OCI-LY3 (cell line): ENCODE measurements around the gene SELENOW.
A peak's percentile ranks its signal among the peaks of the same experiment; 100 is the strongest.
"Not testable (repeated sequence)": the region's sequence is repeated elsewhere in the genome, so short reads cannot be mapped to it uniquely, and the experiment has no call there.

Source experiments
- H2AFZ ChIP-seq: fragments of 200-600, 300-600 bp; shearing (Covaris generic); 2 replicates; pipeline ENCODE4 v1.6.0; 2014; ENCODE audit warnings: antibody characterized with exemption, low read depth, low read length
- H3K27ac ChIP-seq: fragments of 200-600, 300-600 bp; sonication (generic); 2 replicates; pipeline ENCODE4 v1.5.1; 2014; ENCODE audit warnings: mild to moderate bottlenecking, low read length, moderate library complexity, mixed read lengths
- H3K27me3 ChIP-seq: fragments of 200-600, 300-600 bp; sonication (generic); 2 replicates; pipeline ENCODE4 v1.6.1; 2014; ENCODE audit warnings: low read depth, low read length, mixed read lengths
- H3K36me3 ChIP-seq: fragments of 200-600, 300-600 bp; sonication (generic); replicated peaks from 2 replicates; pipeline ENCODE3; 2014; ENCODE audit warnings: low read depth, low read length, mixed read lengths
- H3K4me1 ChIP-seq: fragments of 300-600, 200-600 bp; sonication (generic); 2 replicates; pipeline ENCODE4 v1.6.1; 2014; ENCODE audit warnings: low read length, mixed read lengths
- H3K4me2 ChIP-seq: fragments of 200-600, 300-600 bp; sonication (generic); 2 replicates; pipeline ENCODE4 v1.6.1; 2014; ENCODE audit warnings: low read length, mixed read lengths
- H3K4me3 ChIP-seq: fragments of 300-600, 200-600 bp; sonication (generic); 2 replicates; pipeline ENCODE4 v1.5.1; 2014; ENCODE audit warnings: antibody characterized with exemption, mild to moderate bottlenecking, low read length, moderate library complexity
- H3K79me2 ChIP-seq: fragments of 300-600, 200-600 bp; shearing (Covaris generic); 2 replicates; pipeline ENCODE4 v1.6.1; 2014; ENCODE audit warnings: mild to moderate bottlenecking, low read length, mixed read lengths
- H3K9ac ChIP-seq: fragments of 300-600, 200-600 bp; shearing (Covaris generic); 2 replicates; pipeline ENCODE4 v1.6.0; 2014; ENCODE audit warnings: mild to moderate bottlenecking, low read length, moderate library complexity
- H3K9me3 ChIP-seq: fragments of 200-600, 300-600 bp; shearing (Covaris generic); 2 replicates; pipeline ENCODE4 v1.6.1; 2014; ENCODE audit warnings: low read length, mixed read lengths; ENCODE audit not compliant: insufficient read depth
- H4K20me1 ChIP-seq: fragments of 200-600, 300-600 bp; sonication (generic); 2 replicates; pipeline ENCODE4 v1.6.1; 2016; ENCODE audit warnings: low read length, mixed read lengths; ENCODE audit not compliant: insufficient read depth
- CTCF ChIP-seq: fragments of 200-600, 300-600 bp; sonication (generic); IDR thresholded peaks from 2 replicates; pipeline ENCODE4 v1.5.1; 2014; ENCODE audit warnings: antibody characterized with exemption, low read length, low read depth
- EZH2phosphoT487 ChIP-seq: fragments of 200-600 bp; shearing (Covaris generic); IDR thresholded peaks from 2 replicates; pipeline ENCODE4 v1.6.1; 2018; ENCODE audit warnings: antibody characterized with exemption, mixed run types, low read depth

Gene SELENOW

GRCh38 chr19:47805313-47805712 is 26.8 kb downstream of the SELENOW start:
- no peak for TF ChIP-seq CTCF
- TF ChIP-seq EZH2phosphoT487: no peak

GRCh38 chr19:47806435-47806834 is 27.9 kb downstream of the SELENOW start:
- H3K27me3 ChIP-seq: no peaks in the 10 kb centered on the region; the same call in 1 of the 2 replicates
- H3K36me3 ChIP-seq: no peaks in the 10 kb centered on the region
- H3K27ac ChIP-seq: no peak overlapping the region
- no peaks in the 10 kb centered on the region for H3K79me2 ChIP-seq
- TF ChIP-seq EZH2phosphoT487 (no peak), CTCF (no peak)
- H4K20me1 ChIP-seq: no peaks in the 10 kb centered on the region
- H2AFZ ChIP-seq: no peak overlapping the region
- H3K4me2 ChIP-seq: no peak overlapping the region
- no peaks in the 10 kb centered on the region for H3K4me1 ChIP-seq
- H3K4me3 ChIP-seq: no peak overlapping the region
- no peaks in the 10 kb centered on the region for H3K9me3 ChIP-seq
- H3K9ac ChIP-seq: no peak overlapping the region

More at GRCh38 chr19:47805313-47805712, 26.8 kb downstream of the SELENOW start:
- Histone ChIP-seq H4K20me1 (no peaks in the 10 kb centered on the region), H3K27me3 (no peaks in the 10 kb centered on the region; the same call in 1 of the 2 replicates), H3K36me3 (no peaks in the 10 kb centered on the region), H3K4me3 (no peak overlapping the region), H3K9me3 (no peaks in the 10 kb centered on the region), H3K9ac (no peak overlapping the region), H3K4me2 (no peak overlapping the region), H3K79me2 (no peaks in the 10 kb centered on the region), H2AFZ (no peak overlapping the region), H3K4me1 (no peaks in the 10 kb centered on the region), H3K27ac (no peak overlapping the region)

GRCh38 chr19:47813304-47813994 is 34.9 kb downstream of the SELENOW start:
- Histone ChIP-seq H2AFZ (no peak overlapping the region), H3K79me2 (no peaks in the 10 kb centered on the region), H3K9ac (no peak overlapping the region), H3K27ac (no peak overlapping the region), H4K20me1 (no peaks in the 10 kb centered on the region), H3K4me1 (no peaks in the 10 kb centered on the region), H3K9me3 (no peaks in the 10 kb centered on the region), H3K27me3 (no peaks in the 10 kb centered on the region; the same call in 1 of the 2 replicates), H3K36me3 (no peaks in the 10 kb centered on the region), H3K4me2 (no peak overlapping the region), H3K4me3 (no peak overlapping the region)
- no peak for TF ChIP-seq EZH2phosphoT487
- TF ChIP-seq CTCF: peak; percentile 71

- Histone ChIP-seq H3K4me2 (no peak overlapping the region), H3K36me3 (no peaks in the 10 kb centered on the region), H3K79me2 (no peaks in the 10 kb centered on the region), H4K20me1 (no peaks in the 10 kb centered on the region), H3K9ac (no peak overlapping the region), H3K9me3 (no peaks in the 10 kb centered on the region), H3K4me3 (no peak overlapping the region), H3K27ac (no peak overlapping the region), H3K4me1 (no peaks in the 10 kb centered on the region), H3K27me3 (no peaks in the 10 kb centered on the region), H2AFZ (no peak overlapping the region)
- TF ChIP-seq EZH2phosphoT487: no peak
These were observed 35.5 kb downstream of the SELENOW start for GRCh38 chr19:47813995-47814328.

GRCh38 chr19:47816270-47816669 is 37.8 kb downstream of the SELENOW start:
- H3K27ac ChIP-seq, H3K36me3 ChIP-seq, H3K27me3 ChIP-seq, H3K9me3 ChIP-seq, H3K4me2 ChIP-seq, H3K4me3 ChIP-seq, H3K9ac ChIP-seq, H3K79me2 ChIP-seq, H2AFZ ChIP-seq, H4K20me1 ChIP-seq: not testable (repeated sequence)
- peaks cover 14% of the 10 kb centered on the region for H3K4me1 ChIP-seq

GRCh38 chr19:47818221-47818620 is 39.7 kb downstream of the SELENOW start:
- not testable (repeated sequence) for H3K4me3 ChIP-seq, H3K36me3 ChIP-seq, H3K4me2 ChIP-seq, H4K20me1 ChIP-seq, H3K79me2 ChIP-seq, H3K9me3 ChIP-seq, H3K9ac ChIP-seq, H3K27ac ChIP-seq, H3K27me3 ChIP-seq, H2AFZ ChIP-seq
- H3K4me1 ChIP-seq: peaks cover 14% of the 10 kb centered on the region
